Mammary epithelial cell (primary cell): Measurements from ENCODE around the gene SERTAD1.

Experiments used
- CTCF ChIP-seq, 2 donors: IDR thresholded peaks in 1 of 2; conservative IDR thresholded peaks in 1 of 2; 2 replicates each; pipeline ENCODE4 v1.5.1; 2011 to 2012; ENCODE audit warnings: inconsistent platforms in 2 of 2, low read length in 2 of 2, mild to moderate bottlenecking in 2 of 2, control low read depth in 1 of 2, low read depth in 1 of 2; ENCODE audit not compliant: insufficient read depth in 1 of 2; ENCODE audit errors: extremely low read depth in 1 of 2
- EZH2 ChIP-seq: IDR thresholded peaks from 2 replicates; pipeline ENCODE4 v1.6.1; 2012; ENCODE audit warnings: low read length, inconsistent platforms, borderline replicate concordance

DNA sequence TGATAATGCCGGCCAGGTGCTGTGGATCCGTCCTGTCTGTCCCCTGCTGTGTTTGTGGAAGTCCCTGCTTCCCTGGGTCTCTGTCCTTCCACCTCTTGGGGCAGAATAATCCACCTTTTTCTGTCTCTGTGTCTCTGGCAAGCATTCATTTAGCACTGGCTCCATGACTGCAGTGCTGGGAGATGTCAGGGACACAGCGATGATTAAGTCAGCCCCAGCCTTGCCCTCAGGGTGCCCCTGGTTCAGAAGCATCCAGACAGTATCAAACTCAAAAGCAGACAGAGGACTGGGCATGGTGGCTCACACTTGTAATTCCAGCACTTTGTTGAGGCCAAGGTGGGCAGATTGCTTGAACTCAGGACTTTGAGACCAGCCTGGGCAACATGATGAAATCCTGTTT, 37.3 kb downstream of the SERTAD1 start:
- no peak for TF ChIP-seq CTCF (conservative IDR thresholded peaks at IDR 0.05 in 1 of 2, IDR thresholded peaks at IDR 0.05 in 1 of 2; ENCODE audit: extremely low read depth in 1 of 2, insufficient read depth in 1 of 2, low read depth in 1 of 2, low read length in 2 of 2)
- TF ChIP-seq EZH2: no peak
